ENCODE results near the gene KCNJ12. TPM values are rescaled to one million over a fixed set of nuclear protein-coding genes. Genes with fewer than 3 reads are reported as not detected.

Gene KCNJ12
- polyA plus RNA-seq, 1 donor: 4.5 TPM

GRCh38 chr17:21363776-21364642, 12.1 kb upstream of the KCNJ12 start:
- DNase-seq: no peak

GRCh38 chr17:21365016-21365415, 11.1 kb upstream of the KCNJ12 start:
- no peak for DNase-seq

- DNase-seq: no peak
Observed at GRCh38 chr17:21368545-21369246, 7.5 kb upstream of the KCNJ12 start.

GRCh38 chr17:21369395-21369794, 6.8 kb upstream of the KCNJ12 start:
- no peak for DNase-seq

GRCh38 chr17:21370430-21370829, 5.7 kb upstream of the KCNJ12 start:
- DNase-seq: no peak

GRCh38 chr17:21371511-21372081, 4.6 kb upstream of the KCNJ12 start:
- DNase-seq: no peak

GRCh38 chr17:21372256-21372954, 3.8 kb upstream of the KCNJ12 start:
- DNase-seq: no peak

GRCh38 chr17:21373036-21373435, 3.1 kb upstream of the KCNJ12 start:
- DNase-seq: no peak

GRCh38 chr17:21373696-21374440, 2.3 kb upstream of the KCNJ12 start:
- DNase-seq: no peak

GRCh38 chr17:21374441-21375161, 1.6 kb upstream of the KCNJ12 start:
- no peak for DNase-seq

GRCh38 chr17:21375162-21375560, 996 bp upstream of the KCNJ12 start:
- DNase-seq: no peak

- no peak for DNase-seq
Observed at GRCh38 chr17:21375757-21376080, 438 bp upstream of the KCNJ12 start.

- no peak for DNase-seq
Observed at GRCh38 chr17:21376759-21377690, 868 bp downstream of the KCNJ12 start.

- DNase-seq: no peak
Observed at GRCh38 chr17:21377705-21378396, 1.7 kb downstream of the KCNJ12 start.

- no peak for DNase-seq
Observed at GRCh38 chr17:21378553-21378952, 2.4 kb downstream of the KCNJ12 start.

GRCh38 chr17:21379080-21379711, 3.0 kb downstream of the KCNJ12 start:
- DNase-seq: no peak

GRCh38 chr17:21380659-21381058, 4.5 kb downstream of the KCNJ12 start:
- DNase-seq: no peak

- DNase-seq: no peak
Observed at GRCh38 chr17:21381076-21381706, 5.0 kb downstream of the KCNJ12 start.

Measured in left kidney (tissue), 2 donors.